ENCODE results near the gene NEU2.

GRCh38 chr2:232999354-232999753, 33.1 kb upstream of the NEU2 start:
- no peak for TF ChIP-seq HHEX (CRISPR knock-in tag; IDR thresholded peaks at IDR 0.05)
- no peak for TF ChIP-seq TBL1XR1 (IDR thresholded peaks at IDR 0.05; ENCODE audit: borderline replicate concordance, low read length, partially characterized antibody)
- TF ChIP-seq, protein P1, sequence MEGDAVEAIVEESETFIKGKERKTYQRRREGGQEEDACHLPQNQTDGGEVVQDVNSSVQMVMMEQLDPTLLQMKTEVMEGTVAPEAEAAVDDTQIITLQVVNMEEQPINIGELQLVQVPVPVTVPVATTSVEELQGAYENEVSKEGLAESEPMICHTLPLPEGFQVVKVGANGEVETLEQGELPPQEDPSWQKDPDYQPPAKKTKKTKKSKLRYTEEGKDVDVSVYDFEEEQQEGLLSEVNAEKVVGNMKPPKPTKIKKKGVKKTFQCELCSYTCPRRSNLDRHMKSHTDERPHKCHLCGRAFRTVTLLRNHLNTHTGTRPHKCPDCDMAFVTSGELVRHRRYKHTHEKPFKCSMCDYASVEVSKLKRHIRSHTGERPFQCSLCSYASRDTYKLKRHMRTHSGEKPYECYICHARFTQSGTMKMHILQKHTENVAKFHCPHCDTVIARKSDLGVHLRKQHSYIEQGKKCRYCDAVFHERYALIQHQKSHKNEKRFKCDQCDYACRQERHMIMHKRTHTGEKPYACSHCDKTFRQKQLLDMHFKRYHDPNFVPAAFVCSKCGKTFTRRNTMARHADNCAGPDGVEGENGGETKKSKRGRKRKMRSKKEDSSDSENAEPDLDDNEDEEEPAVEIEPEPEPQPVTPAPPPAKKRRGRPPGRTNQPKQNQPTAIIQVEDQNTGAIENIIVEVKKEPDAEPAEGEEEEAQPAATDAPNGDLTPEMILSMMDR (CRISPR knock-in tag; IDR thresholded peaks at IDR 0.05): peak; percentile 34; the same call in 1 of the 2 replicates
- TF ChIP-seq MAFK (conservative IDR thresholded peaks at IDR 0.05 in 1 of 2, IDR thresholded peaks at IDR 0.05 in 1 of 2; ENCODE audit: low read length in 2 of 2): no peak
- TF ChIP-seq SETDB1 (CRISPR knock-in tag; IDR thresholded peaks at IDR 0.05; ENCODE audit: borderline replicate concordance): no peak

Measured in HepG2 (cell line).